Measurements from ENCODE around the gene S100A9. TPM values are rescaled to one million over a fixed set of nuclear protein-coding genes. Genes with fewer than 3 reads are reported as not detected.

The S100A9 gene
- total RNA-seq, 1 experiment from 2014 or later, result 0.33 TPM

DNA sequence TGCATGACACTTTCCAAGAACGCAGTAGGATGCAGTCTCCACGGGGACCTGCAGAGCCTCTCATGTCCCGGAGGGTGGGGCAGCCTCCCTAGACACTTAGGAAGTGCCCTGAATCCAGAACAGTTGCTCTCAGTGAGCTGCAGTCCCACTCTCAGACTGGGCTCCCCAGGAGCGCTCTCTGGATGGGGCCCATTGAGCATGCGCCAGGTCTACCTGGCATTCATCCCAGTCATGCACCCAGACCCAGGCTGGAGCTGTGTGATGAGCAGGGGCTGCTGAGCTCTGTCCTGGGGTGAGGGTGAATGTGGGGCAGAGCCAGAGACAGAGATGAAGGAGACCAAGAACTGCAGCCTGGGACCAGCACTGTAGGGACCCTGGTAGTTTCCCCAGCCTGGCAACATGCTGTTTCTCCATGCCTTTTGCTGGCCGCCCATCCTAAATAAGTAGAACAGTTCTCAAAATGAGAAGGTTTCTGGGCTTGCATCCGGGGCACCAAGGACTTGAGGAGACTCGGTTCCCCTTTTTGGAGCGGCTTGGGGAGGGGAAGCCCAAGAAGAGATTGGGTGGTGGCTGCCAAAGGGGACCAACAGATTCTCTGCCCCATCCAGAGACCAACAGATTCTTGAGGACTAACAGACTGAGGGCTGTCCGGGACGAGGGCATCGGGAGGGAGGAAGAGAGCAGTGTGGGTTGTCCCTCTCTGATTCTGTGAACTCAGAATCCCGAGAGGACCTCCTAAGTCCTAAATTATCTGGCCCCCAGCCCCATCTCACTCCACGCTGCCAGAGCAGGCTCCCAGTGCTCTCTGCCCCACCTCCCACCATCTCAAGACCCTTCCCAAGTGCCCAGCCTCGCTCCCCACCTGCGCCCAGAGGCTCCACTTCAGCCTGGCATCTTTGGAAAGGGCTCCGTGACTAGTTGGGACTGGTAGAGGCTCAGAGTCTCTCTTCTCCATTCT lies 8.0 kb upstream of the S100A9 start (continued):
- TF ChIP-seq, protein P1, sequence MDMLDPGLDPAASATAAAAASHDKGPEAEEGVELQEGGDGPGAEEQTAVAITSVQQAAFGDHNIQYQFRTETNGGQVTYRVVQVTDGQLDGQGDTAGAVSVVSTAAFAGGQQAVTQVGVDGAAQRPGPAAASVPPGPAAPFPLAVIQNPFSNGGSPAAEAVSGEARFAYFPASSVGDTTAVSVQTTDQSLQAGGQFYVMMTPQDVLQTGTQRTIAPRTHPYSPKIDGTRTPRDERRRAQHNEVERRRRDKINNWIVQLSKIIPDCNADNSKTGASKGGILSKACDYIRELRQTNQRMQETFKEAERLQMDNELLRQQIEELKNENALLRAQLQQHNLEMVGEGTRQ (CRISPR knock-in tag; IDR thresholded peaks at IDR 0.05), result no peak

- no peaks in the 10 kb centered on the region for H3K9me3 Mint-ChIP-seq
- no peak for DNase-seq (ENCODE audit: low spot score)
- no peaks in the 10 kb centered on the region for H3K36me3 Mint-ChIP-seq
- peaks cover 3% of the 10 kb centered on the region; the same call in 1 of the 2 replicates for H3K4me1 Mint-ChIP-seq
- ChIA-PET POLR2A (no interaction called here), CTCF (interaction anchor here (0.6 to 2.4 kb wide), 4 partner anchors 116 to 330 kb away, joined by 3 to 33 read pairs (median 4); no protein-coding TSS in a partner anchor)
- no peak for ATAC-seq
- TF ChIP-seq ELF4 (CRISPR knock-in tag; IDR thresholded peaks at IDR 0.05; ENCODE audit: low read depth) (no peak), ARID4B (CRISPR knock-in tag; IDR thresholded peaks at IDR 0.05; ENCODE audit: borderline replicate concordance) (no peak), JUN (CRISPR knock-in tag; IDR thresholded peaks at IDR 0.05) (no peak), ATF6 (CRISPR knock-in tag; IDR thresholded peaks at IDR 0.05) (no peak), ZNF219 (CRISPR knock-in tag; IDR thresholded peaks at IDR 0.05; ENCODE audit: borderline replicate concordance) (no peak), FOXP4 (CRISPR knock-in tag; IDR thresholded peaks at IDR 0.05) (no peak), ZNF138 (CRISPR knock-in tag; conservative IDR thresholded peaks at IDR 0.05) (no peak), NR3C1 (CRISPR knock-in tag; conservative IDR thresholded peaks at IDR 0.05; ENCODE audit: low read depth) (no peak), CREM (CRISPR knock-in tag; IDR thresholded peaks at IDR 0.05) (no peak), ZMAT4 (CRISPR knock-in tag; IDR thresholded peaks at IDR 0.05) (no peak)
- TF ChIP-seq, protein P2, sequence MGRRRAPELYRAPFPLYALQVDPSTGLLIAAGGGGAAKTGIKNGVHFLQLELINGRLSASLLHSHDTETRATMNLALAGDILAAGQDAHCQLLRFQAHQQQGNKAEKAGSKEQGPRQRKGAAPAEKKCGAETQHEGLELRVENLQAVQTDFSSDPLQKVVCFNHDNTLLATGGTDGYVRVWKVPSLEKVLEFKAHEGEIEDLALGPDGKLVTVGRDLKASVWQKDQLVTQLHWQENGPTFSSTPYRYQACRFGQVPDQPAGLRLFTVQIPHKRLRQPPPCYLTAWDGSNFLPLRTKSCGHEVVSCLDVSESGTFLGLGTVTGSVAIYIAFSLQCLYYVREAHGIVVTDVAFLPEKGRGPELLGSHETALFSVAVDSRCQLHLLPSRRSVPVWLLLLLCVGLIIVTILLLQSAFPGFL (CRISPR knock-in tag; IDR thresholded peaks at IDR 0.05; ENCODE audit: borderline replicate concordance), result no peak
- TF ChIP-seq, protein P3, sequence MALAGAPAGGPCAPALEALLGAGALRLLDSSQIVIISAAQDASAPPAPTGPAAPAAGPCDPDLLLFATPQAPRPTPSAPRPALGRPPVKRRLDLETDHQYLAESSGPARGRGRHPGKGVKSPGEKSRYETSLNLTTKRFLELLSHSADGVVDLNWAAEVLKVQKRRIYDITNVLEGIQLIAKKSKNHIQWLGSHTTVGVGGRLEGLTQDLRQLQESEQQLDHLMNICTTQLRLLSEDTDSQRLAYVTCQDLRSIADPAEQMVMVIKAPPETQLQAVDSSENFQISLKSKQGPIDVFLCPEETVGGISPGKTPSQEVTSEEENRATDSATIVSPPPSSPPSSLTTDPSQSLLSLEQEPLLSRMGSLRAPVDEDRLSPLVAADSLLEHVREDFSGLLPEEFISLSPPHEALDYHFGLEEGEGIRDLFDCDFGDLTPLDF (CRISPR knock-in tag; IDR thresholded peaks at IDR 0.05), result no peak
- TF ChIP-seq, protein P4, sequence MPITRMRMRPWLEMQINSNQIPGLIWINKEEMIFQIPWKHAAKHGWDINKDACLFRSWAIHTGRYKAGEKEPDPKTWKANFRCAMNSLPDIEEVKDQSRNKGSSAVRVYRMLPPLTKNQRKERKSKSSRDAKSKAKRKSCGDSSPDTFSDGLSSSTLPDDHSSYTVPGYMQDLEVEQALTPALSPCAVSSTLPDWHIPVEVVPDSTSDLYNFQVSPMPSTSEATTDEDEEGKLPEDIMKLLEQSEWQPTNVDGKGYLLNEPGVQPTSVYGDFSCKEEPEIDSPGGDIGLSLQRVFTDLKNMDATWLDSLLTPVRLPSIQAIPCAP (CRISPR knock-in tag; IDR thresholded peaks at IDR 0.05), result no peak
- no peak overlapping the region for H3K4me3 Mint-ChIP-seq
- no peak overlapping the region for H3K27ac Mint-ChIP-seq
- peaks cover 18% of the 10 kb centered on the region; the same call in 1 of the 2 replicates for H3K27me3 Mint-ChIP-seq (ENCODE audit: low read depth)
Observed at GRCh38 chr1:153350321-153350957, 7.2 kb upstream of the S100A9 start.
